ENCODE measurements around the gene TJAP1.

The TJAP1 gene

DNA sequence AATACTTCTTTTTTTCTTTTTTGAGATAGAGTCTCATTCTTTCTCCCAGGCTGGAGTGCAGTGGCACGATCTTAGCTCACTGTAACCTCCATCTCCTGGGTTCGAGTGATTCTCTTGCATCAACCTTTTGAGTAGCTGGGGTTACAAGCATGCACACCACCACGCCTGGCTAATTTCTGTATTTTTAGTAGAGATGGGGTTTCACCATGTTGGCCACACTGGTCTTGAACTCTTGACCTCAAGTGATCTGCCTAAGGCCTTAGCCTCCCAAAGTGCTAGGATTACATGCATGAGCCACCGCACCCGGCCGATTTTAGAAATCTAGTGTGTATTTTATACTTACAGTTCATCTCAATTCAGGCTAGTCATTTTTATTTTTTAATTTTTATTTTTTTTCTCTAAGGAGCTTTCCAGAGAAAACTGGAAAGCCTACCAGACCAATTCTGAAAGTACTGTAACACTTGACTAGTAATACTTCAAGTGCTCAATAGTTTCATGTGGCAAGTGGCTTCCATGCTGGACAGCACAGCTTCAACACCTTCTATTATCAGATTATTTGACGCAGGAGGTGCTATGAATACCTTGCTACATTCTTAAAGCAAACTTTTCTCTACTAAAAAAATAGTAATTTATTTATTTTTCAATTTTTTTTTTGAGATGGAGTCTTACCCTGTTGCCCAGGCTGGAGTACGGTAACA is 64.6 kb downstream of the TJAP1 start:
- DNase-seq, result no peak

DNA sequence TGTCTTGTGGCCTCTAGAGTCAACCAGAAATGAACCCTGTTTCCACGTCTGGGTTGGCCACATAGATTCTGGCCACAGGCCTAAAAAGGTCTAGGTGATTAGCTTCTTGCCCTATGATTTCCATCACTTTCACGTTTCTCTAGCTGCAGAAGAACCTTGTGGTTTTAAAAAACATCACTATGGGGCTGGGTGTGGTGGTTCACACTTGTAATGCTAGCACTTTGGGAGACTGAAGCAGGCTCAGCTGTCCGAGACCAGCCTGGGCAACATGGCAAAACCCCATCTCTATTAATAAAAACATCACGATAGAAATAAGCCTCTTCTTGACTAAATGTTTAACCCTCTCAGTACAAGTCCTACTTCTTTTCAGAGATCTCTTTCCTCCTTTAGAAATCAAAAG is 67.1 kb downstream of the TJAP1 start:
- DNase-seq, result no peak

DNA sequence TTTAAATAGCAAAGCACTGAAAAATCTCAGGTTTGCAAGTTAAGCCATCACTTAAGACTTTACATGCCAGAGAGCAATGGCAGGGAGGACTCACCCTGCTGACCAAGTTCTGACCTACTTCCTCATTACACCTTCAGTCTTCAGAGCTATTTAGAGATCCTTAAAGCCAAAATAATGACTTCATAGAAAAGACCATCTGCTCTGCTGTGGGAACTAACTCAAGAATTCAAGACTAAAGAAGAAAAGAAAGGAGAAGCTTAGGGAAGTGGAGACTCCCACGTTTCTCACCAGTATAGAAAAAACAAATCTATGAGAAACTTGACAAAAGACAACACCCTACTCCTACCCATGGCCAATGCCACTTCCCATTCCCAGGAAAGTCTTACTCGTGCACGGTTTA is 69.9 kb downstream of the TJAP1 start:
- DNase-seq, result no peak

All from fibroblast of skin of right quadriceps (primary cell).